Measurements from ENCODE around the gene NR1D2. TPM values are rescaled to one million over a fixed set of nuclear protein-coding genes. Genes with fewer than 3 reads are reported as not detected.
"Not testable (repeated sequence)": the region's sequence is repeated elsewhere in the genome, so short reads cannot be mapped to it uniquely, and the experiment has no call there.

Gene NR1D2
- total RNA-seq, 2 experiments from 2014 or later = 2.6 to 3.0 TPM

DNA sequence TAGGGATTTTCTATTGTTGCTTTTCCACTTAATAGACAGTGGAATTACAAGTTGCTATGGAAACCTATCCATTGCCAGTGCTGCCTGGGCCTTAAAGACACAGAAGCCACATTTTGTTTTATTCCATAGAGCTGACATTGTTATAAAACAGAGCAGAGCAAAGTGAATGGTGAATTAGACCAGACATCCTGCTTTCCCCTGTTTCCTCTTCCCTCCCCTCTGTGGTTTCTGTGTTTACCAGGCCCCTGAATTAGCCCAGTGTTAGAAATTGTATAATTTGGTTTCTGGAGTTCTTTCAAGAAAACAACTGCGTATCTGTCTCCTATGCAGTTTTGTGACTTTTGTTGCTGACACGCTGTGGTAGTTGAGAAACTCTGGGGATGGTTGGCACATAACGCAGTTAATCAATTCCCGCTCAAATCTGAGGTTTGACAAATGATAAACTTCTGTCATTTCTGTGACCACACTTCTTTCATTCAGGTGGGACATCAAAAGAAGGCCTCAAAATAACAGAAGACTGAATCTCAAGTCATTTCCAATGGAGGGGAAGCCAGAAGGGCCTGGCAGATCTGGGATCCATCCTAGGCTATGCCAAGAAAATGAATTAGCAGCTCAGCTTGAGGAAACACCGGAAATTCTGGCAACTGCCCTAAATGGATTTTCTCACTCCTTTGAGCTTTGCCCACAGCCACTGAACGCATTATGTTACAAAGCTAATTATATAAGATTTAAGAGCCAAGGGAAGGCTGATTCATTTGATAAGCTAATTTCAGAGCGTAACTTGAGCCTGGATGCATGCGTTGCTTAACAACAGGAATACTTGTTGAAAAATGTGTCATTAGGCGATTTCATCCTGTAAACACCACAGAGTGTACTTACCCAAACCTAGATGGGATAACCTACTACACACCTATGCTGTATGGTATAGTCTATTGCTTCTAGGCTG lies 46.9 kb downstream of the NR1D2 start:
- CTCF ChIA-PET = interaction anchor here (0.9 kb wide), 1 partner anchor 9 kb away, joined by 3 read pairs; no protein-coding TSS in a partner anchor

DNA sequence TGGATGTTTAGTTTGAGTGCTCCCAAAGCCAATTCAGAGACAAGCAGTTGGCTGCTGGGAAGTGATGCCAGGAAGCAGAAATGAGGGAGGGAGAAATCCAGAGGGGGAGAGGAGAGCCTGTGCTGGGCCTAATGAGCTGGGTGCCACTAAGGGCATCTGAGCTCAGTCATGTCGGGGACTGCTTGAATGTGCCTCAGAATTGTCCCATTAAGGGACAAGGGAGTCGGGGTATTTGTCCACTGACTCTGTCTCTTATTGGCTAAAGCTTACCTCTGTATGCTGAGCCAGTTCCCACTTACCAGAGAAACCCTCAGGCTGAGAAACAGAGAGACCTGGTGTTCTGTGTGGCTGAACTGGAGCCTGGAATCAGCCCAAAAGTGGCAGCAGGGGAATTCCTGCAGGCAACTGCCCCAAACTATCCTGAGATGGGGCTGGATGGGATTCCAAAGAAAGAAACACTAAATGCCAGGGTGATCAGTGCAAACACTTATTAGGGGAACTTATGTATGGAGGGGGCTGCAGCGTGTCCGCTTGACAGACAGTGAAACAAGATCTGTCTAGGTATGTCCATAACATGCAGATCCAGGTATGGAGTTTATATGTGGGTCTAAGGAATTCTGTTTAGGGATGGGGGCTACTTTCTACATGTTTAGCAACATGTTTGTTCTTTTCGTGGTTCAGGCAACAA lies 48.6 kb downstream of the NR1D2 start:
- Mint-ChIP-seq H3K27me3 (ENCODE audit: low read depth) (no peaks in the 10 kb centered on the region), H3K4me1 (ENCODE audit: low read depth) (peaks cover 14% of the 10 kb centered on the region), H3K9me3 (ENCODE audit: insufficient read depth) (no peaks in the 10 kb centered on the region), H3K27ac (no peak overlapping the region), H3K4me3 (no peak overlapping the region), H3K36me3 (ENCODE audit: low read depth) (no peaks in the 10 kb centered on the region)
- ChIA-PET CTCF (no interaction called here), POLR2A (interaction anchor here (1.4 kb wide), 1 partner anchor 77 kb away, joined by 4 read pairs; the partner anchor contains the start of genes NKIRAS1 and RPL15)
- no peak for DNase-seq
- no peak for ATAC-seq

More for the DNA sequence above, 46.9 kb downstream of the NR1D2 start:
- POLR2A ChIA-PET = no interaction called here
- H3K27ac Mint-ChIP-seq = no peak overlapping the region
- DNase-seq (no peak), ATAC-seq (no peak)
- H3K36me3 Mint-ChIP-seq (ENCODE audit: low read depth) = no peaks in the 10 kb centered on the region
- no peaks in the 10 kb centered on the region for H3K27me3 Mint-ChIP-seq (ENCODE audit: low read depth)
- no peaks in the 10 kb centered on the region for H3K9me3 Mint-ChIP-seq (ENCODE audit: insufficient read depth)
- H3K4me3 Mint-ChIP-seq = no peak overlapping the region
- peaks cover 14% of the 10 kb centered on the region for H3K4me1 Mint-ChIP-seq (ENCODE audit: low read depth)

GRCh38 chr3:23994244-23994569 lies 49.1 kb downstream of the NR1D2 start:
- no peak for DNase-seq

DNA sequence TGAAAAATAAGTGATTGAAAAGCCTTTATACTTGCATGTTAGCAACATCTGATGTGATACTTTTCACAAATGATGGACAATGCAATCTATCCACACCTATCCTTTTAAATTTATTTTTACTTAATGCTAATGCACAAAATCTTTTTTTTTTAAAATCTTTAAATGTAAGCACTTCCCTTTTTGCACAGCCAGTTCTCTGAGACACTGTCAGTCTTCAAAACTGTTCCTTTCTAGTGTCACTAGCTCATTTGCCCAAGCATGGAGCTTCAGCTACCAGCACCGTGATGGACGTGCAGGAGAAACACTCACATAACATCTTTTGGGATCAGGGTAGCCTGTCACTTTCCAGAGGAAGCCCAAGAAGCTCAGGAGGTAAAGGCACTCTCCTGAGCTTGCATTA lies 50.1 kb downstream of the NR1D2 start:
- no peaks in the 10 kb centered on the region for H3K9me3 Mint-ChIP-seq (ENCODE audit: insufficient read depth)
- no peak for ATAC-seq
- no peak overlapping the region for H3K27ac Mint-ChIP-seq
- no peaks in the 10 kb centered on the region for H3K36me3 Mint-ChIP-seq (ENCODE audit: low read depth)
- H3K4me3 Mint-ChIP-seq = no peak overlapping the region
- CTCF ChIA-PET = interaction anchor here (1.7 kb wide), 1 partner anchor 242 kb away, joined by 5 read pairs; no protein-coding TSS in a partner anchor
- DNase-seq = no peak
- POLR2A ChIA-PET = no interaction called here
- H3K27me3 Mint-ChIP-seq (ENCODE audit: low read depth) = peaks cover 9% of the 10 kb centered on the region
- H3K4me1 Mint-ChIP-seq (ENCODE audit: low read depth) = peaks cover 14% of the 10 kb centered on the region

More at GRCh38 chr3:23994244-23994569, 49.1 kb downstream of the NR1D2 start:
- H3K36me3 Mint-ChIP-seq (ENCODE audit: low read depth) = no peaks in the 10 kb centered on the region
- ChIA-PET CTCF (interaction anchor here (1.7 kb wide), 1 partner anchor 243 kb away, joined by 5 read pairs; no protein-coding TSS in a partner anchor), POLR2A (no interaction called here)
- no peaks in the 10 kb centered on the region for H3K9me3 Mint-ChIP-seq (ENCODE audit: insufficient read depth)
- no peak overlapping the region for H3K4me3 Mint-ChIP-seq
- ATAC-seq = no peak
- peak overlapping the region; percentile 14 for H3K27ac Mint-ChIP-seq
- H3K4me1 Mint-ChIP-seq (ENCODE audit: low read depth) = peaks cover 14% of the 10 kb centered on the region
- H3K27me3 Mint-ChIP-seq (ENCODE audit: low read depth) = peaks cover 3% of the 10 kb centered on the region

DNA sequence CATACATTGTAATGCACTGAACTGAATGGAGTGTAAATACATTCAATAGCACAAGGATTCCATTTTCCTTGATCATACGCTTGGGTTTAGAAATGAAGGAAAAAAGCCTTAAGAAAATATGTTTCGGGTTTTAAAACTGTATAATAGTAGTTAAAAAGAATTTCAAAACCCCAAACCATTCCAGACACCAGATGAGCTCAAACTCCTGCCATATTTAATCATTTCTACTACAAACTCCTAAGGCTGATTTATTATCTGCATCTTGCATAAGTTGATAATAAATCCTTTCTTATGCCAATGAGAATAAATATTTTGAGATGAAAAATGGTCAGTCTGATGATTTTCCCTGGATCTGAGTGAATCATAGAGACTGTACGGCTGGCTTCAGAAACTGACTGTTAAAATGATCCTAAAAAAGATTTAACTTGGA lies 51.0 kb downstream of the NR1D2 start:
- peaks cover 13% of the 10 kb centered on the region for H3K27me3 Mint-ChIP-seq (ENCODE audit: low read depth)
- no peak overlapping the region for H3K27ac Mint-ChIP-seq
- ATAC-seq = no peak
- ChIA-PET CTCF (interaction anchor here (1.6 to 1.9 kb wide), 2 partner anchors 108 to 162 kb away, joined by 5 read pairs; no protein-coding TSS in a partner anchor), POLR2A (no interaction called here)
- H3K4me3 Mint-ChIP-seq = no peak overlapping the region
- no peaks in the 10 kb centered on the region for H3K9me3 Mint-ChIP-seq (ENCODE audit: insufficient read depth)
- no peaks in the 10 kb centered on the region for H3K36me3 Mint-ChIP-seq (ENCODE audit: low read depth)
- H3K4me1 Mint-ChIP-seq (ENCODE audit: low read depth) = peaks cover 13% of the 10 kb centered on the region
- no peak for DNase-seq

GRCh38 chr3:23999012-23999641 lies 54.0 kb downstream of the NR1D2 start:
- Mint-ChIP-seq H3K36me3 (ENCODE audit: low read depth) (no peaks in the 10 kb centered on the region), H3K27ac (no peak overlapping the region), H3K4me3 (no peak overlapping the region), H3K27me3 (ENCODE audit: low read depth) (peaks cover 22% of the 10 kb centered on the region), H3K9me3 (ENCODE audit: insufficient read depth) (no peaks in the 10 kb centered on the region), H3K4me1 (ENCODE audit: low read depth) (peaks cover 3% of the 10 kb centered on the region)
- ChIA-PET POLR2A (no interaction called here), CTCF (interaction anchor here (0.6 to 2.3 kb wide), 13 partner anchors 8 to 341 kb away, joined by 3 to 6 read pairs (median 3); no protein-coding TSS in a partner anchor)
- DNase-seq (peak; percentile 73), ATAC-seq (no peak)

GRCh38 chr3:24002129-24002528 lies 57.0 kb downstream of the NR1D2 start:
- Mint-ChIP-seq H3K4me1 (ENCODE audit: low read depth) (peaks cover 8% of the 10 kb centered on the region), H3K9me3 (ENCODE audit: insufficient read depth) (no peaks in the 10 kb centered on the region), H3K4me3 (no peak overlapping the region), H3K27ac (no peak overlapping the region), H3K36me3 (ENCODE audit: low read depth) (no peaks in the 10 kb centered on the region), H3K27me3 (ENCODE audit: low read depth) (peaks cover 22% of the 10 kb centered on the region)
- POLR2A ChIA-PET = no interaction called here
- no peak for DNase-seq
- CTCF ChIA-PET = interaction anchor here (1.3 kb wide), 1 partner anchor 184 kb away, joined by 3 read pairs; no protein-coding TSS in a partner anchor
- ATAC-seq = no peak

DNA sequence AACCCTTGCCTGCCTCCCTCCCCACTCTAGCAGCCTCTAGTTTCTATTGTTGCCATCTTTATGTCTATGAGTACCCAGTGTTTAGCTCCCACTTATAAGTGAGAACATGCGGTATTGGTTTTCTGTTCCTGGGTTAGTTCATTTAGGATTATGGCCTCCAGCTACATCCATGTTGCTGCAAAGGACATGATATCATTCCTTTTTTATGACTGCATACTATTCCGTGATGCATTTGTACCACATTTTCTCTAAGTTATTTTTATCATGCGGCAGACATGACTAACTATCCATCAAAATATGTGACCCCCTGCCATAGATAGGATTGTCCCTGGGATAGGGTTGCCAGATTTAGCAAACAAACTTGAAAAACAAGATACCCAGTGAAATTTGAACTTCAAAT lies 58.4 kb downstream of the NR1D2 start:
- Mint-ChIP-seq H3K36me3 (ENCODE audit: low read depth) (no peaks in the 10 kb centered on the region), H3K27ac (no peak overlapping the region), H3K4me1 (ENCODE audit: low read depth) (peaks cover 8% of the 10 kb centered on the region), H3K27me3 (ENCODE audit: low read depth) (peaks cover 22% of the 10 kb centered on the region), H3K9me3 (ENCODE audit: insufficient read depth) (no peaks in the 10 kb centered on the region), H3K4me3 (no peak overlapping the region)
- ATAC-seq (no peak), DNase-seq (no peak)
- ChIA-PET POLR2A (interaction anchor here (0.7 kb wide), 1 partner anchor 87 kb away, joined by 3 read pairs; the partner anchor contains the start of genes NKIRAS1 and RPL15), CTCF (interaction anchor here (0.8 kb wide), 1 partner anchor 233 kb away, joined by 4 read pairs; no protein-coding TSS in a partner anchor)

- POLR2A ChIA-PET = interaction anchor here (0.7 kb wide), 1 partner anchor 88 kb away, joined by 3 read pairs; the partner anchor contains the start of genes NKIRAS1 and RPL15
- CTCF ChIA-PET = interaction anchor here (0.8 kb wide), 2 partner anchors 116 to 233 kb away, joined by 4 read pairs; no protein-coding TSS in a partner anchor
- Mint-ChIP-seq H3K4me3 (no peak overlapping the region), H3K27ac (no peak overlapping the region), H3K4me1 (ENCODE audit: low read depth) (peaks cover 8% of the 10 kb centered on the region), H3K9me3 (ENCODE audit: insufficient read depth) (no peaks in the 10 kb centered on the region), H3K36me3 (ENCODE audit: low read depth) (no peaks in the 10 kb centered on the region), H3K27me3 (ENCODE audit: low read depth) (peaks cover 18% of the 10 kb centered on the region)
- ATAC-seq (peak; percentile 77), DNase-seq (peak; percentile 35)
These were observed 59.3 kb downstream of the NR1D2 start for GRCh38 chr3:24004171-24004938.

DNA sequence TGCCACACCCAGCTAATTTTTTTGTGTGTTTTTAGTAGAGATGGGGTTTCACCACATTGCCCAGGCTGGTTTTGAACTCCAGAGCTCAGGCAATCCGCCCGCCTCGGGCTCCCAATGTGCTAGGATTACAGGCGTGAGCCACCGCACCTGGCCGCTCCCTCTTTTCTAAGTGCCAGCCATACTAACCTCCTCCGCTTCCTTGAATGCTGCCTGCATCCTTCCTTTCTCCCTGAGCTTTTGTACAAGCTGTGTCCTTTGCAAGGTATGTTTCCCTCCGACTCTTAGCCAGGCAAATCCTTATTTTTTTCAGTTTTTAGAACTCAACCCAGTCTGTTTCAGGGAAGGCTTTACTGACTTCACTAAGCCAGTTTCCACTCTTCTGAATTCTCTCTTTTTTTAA lies 60.6 kb downstream of the NR1D2 start:
- H3K27me3 Mint-ChIP-seq (ENCODE audit: low read depth) = peaks cover 10% of the 10 kb centered on the region
- H3K9me3 Mint-ChIP-seq (ENCODE audit: insufficient read depth) = no peaks in the 10 kb centered on the region
- ATAC-seq (no peak), DNase-seq (no peak)
- H3K4me1 Mint-ChIP-seq (ENCODE audit: low read depth) = peaks cover 8% of the 10 kb centered on the region
- H3K36me3 Mint-ChIP-seq (ENCODE audit: low read depth) = no peaks in the 10 kb centered on the region
- no peak overlapping the region for H3K4me3 Mint-ChIP-seq
- no peak overlapping the region for H3K27ac Mint-ChIP-seq
- ChIA-PET POLR2A (no interaction called here), CTCF (no interaction called here)

- ATAC-seq; DNase-seq; H3K4me1 Mint-ChIP-seq (ENCODE audit: low read depth); H3K9me3 Mint-ChIP-seq (ENCODE audit: insufficient read depth); H3K36me3 Mint-ChIP-seq (ENCODE audit: low read depth); POLR2A ChIA-PET; H3K4me3 Mint-ChIP-seq; H3K27me3 Mint-ChIP-seq (ENCODE audit: low read depth); H3K27ac Mint-ChIP-seq: not testable (repeated sequence)
- CTCF ChIA-PET = interaction anchor here (0.9 kb wide), 1 partner anchor 12 kb away, joined by 3 read pairs; no protein-coding TSS in a partner anchor
These were observed 65.7 kb downstream of the NR1D2 start for GRCh38 chr3:24010834-24011233.

Data from activated CD8-positive, alpha-beta T cell treated with anti-CD3 and anti-CD28 coated beads, Interleukin-2, amount 10 ng/mL, durations not matched to agents 7 days and 5 days (primary cell).